ENCODE measurements around the gene DOCK4.

Gene DOCK4

DNA sequence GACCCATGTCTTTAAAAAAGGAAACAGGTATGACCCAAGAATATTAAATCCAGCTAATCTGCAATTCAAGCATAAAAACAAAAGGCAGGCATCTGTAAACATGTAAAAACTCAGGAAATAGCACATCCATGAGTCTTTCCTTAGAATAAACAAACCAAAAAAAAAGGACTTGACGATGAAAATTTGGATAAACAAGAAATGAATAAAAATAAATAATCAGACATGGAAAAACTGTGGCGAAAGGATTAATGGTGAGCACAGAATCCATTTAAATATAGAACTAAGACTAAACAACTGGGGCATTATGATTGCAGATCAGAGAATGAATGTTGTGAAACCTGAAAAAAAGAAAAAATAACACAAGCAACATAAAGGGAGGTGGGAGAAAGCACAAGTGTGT, 170.1 kb downstream of the DOCK4 start:
- no peak for DNase-seq

GRCh38 chr7:112031689-112032088, 174.5 kb downstream of the DOCK4 start:
- no peak for DNase-seq

DNA sequence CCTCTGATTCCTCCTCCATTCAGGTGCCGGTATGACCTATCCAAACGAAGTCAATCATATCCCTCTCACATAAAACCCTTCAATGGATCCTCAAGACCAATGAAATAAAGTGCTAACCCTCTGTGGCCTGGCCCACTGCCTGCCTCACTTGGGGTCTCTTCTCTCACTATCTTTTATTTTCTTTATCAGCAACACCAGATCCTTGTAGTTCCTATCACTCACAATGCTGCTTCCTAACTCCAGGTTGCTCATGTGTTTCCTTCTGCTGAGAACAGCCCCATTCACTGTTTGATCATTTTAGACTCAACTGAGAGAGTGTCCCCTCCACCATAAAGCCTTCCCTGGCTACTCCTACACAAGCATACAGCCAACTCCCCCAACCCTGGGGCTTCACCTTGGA, 180.6 kb downstream of the DOCK4 start:
- DNase-seq, result no peak

DNA sequence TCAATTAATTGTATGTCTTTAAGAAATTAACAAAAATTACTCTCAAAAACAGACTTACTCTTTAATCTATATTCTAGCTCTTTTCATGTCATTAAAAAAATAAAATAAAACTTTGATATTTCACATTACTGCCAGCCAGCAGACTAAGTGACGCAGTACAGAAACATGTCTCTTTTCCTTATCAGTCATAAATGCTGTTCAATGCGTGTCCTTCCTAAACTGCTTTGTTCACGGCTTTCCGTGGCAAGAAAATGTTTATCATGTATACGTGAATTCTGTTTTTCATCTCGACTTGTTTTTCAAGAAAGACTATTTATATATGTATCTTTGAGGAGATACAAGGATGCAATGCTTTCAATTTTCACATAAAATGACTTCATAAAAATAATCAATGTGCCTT, 182.4 kb downstream of the DOCK4 start:
- no peak for DNase-seq

DNA sequence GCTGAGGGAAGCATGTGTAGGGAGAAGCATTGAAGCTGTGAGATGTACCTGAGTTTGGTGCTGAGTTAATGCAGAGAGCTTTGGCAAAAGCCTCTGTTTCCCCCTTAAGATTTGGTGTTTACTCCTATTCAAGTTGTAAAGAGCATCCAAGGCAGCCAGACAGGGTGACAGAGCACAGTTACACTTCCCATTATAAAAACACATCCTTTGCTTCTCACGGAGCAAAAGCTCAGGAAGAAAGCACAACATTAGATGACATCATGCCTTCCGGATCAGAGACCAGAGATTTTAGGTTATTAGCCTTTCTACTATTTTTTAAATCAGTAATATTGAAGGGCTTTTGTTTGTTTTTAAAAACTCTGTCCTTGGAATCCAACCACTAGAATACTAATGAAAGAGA, 182.9 kb downstream of the DOCK4 start:
- no peak for DNase-seq

- no peak for DNase-seq
Observed at GRCh38 chr7:112022128-112022527, 184.1 kb downstream of the DOCK4 start.

GRCh38 chr7:112021379-112022044, 184.7 kb downstream of the DOCK4 start:
- DNase-seq, result no peak

- DNase-seq, result no peak
Observed at GRCh38 chr7:112020800-112021199, 185.4 kb downstream of the DOCK4 start.

- no peak for DNase-seq
Observed at GRCh38 chr7:112019932-112020331, 186.3 kb downstream of the DOCK4 start.

- no peak for DNase-seq
Observed at GRCh38 chr7:112018305-112019030, 187.7 kb downstream of the DOCK4 start.

- no peak for DNase-seq
Observed at GRCh38 chr7:112015146-112015545, 191.1 kb downstream of the DOCK4 start.

DNA sequence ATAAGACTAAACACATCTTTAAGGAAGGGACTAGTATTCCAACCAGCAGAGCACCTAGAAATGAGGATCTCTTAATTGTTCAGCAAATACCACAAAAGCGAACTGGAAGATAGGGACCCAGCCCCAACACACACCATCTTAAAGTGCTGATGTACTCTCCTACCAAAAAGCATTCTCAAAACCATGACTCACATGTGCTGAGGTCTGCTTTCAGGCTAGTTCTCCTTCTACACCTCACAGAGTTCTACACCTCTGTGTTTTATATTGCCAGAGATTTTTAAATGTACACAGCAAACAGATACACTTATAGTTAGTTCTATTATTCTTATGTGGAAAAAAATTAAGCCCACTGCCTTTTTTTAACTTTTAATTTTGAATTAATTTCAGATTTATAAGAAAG, 191.9 kb downstream of the DOCK4 start:
- DNase-seq, result no peak

DNA sequence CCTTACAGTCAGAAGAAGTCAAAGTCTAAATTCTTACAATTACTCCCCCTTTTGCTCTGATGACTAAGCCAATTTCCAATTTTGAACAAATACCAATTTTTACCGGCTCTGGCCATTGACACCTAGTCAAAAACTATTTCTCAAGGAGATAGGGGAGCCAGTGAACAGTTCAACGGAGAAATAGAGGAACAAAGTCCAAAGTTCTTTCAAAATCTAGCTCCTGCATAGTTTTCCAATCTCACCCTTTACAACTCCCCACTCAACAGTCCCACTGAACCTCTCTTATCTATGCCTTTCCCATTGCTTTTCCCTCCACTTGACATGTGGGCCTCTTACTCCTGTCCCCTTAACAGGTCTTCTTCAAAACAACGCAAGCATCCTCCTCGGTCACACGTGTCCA, 192.9 kb downstream of the DOCK4 start:
- no peak for DNase-seq

DNA sequence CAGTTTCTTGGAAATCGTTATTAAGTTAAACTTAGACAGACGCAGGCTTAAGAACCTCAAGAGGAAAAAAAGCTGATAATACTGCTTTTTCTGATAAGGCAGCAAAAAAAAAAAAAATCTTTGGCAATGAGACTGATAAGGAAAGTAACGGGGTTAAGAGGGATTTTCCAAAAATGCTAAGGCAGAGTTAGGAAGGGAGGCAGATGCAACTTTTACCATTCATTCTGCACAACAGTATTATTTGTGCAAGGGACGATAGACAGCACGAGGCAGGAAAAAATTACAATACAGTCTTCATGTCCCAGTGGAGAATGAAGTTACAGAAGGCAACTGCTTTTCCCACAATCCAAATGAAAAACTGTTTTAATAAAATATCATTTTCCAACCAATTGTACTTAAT, 194.0 kb downstream of the DOCK4 start:
- DNase-seq, result no peak

- DNase-seq, result no peak
Observed at GRCh38 chr7:112010994-112011393, 195.2 kb downstream of the DOCK4 start.

DNA sequence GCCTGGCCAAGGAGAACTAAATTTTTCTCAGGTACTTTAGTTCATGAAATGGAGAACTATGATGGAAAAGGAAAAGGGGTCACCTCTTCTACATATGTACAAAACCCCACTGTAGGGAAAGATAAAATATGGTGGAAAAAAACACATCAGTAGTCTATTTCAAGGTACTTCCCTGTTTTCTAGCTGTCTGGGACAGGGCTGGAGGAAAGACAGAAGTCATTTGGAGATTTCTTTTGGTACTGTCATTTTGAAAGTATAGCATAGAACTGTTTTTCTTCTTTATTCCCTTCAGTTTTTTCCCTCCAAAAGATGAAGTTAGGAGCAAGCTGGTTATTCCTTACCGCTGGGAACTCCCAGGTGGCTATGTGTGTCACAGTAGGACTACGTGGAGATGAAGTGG, 196.1 kb downstream of the DOCK4 start:
- DNase-seq, result no peak

DNA sequence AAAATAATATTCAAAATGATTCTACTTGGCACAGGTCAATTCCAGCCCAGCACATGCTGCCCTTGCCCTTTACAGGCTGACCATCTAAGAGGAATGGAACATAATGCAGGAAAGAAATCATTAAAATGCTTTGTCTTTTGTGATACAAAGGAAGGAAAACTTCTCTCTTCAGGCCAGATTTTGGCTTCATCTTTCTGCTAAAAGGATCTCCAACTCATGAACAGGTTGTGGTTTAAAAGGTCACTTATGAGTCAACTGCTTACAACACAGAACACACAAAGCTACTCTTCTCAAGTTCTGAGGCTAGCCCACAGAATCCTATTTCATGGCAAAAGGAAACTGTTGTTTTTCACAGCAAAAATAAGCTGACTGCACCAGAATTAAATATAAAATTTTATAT, 197.1 kb downstream of the DOCK4 start:
- no peak for DNase-seq

GRCh38 chr7:112007185-112007584, 199.0 kb downstream of the DOCK4 start:
- no peak for DNase-seq

GRCh38 chr7:112006071-112006470, 200.1 kb downstream of the DOCK4 start:
- DNase-seq, result no peak

- DNase-seq, result no peak
Observed at GRCh38 chr7:112005205-112005775, 200.9 kb downstream of the DOCK4 start.

DNA sequence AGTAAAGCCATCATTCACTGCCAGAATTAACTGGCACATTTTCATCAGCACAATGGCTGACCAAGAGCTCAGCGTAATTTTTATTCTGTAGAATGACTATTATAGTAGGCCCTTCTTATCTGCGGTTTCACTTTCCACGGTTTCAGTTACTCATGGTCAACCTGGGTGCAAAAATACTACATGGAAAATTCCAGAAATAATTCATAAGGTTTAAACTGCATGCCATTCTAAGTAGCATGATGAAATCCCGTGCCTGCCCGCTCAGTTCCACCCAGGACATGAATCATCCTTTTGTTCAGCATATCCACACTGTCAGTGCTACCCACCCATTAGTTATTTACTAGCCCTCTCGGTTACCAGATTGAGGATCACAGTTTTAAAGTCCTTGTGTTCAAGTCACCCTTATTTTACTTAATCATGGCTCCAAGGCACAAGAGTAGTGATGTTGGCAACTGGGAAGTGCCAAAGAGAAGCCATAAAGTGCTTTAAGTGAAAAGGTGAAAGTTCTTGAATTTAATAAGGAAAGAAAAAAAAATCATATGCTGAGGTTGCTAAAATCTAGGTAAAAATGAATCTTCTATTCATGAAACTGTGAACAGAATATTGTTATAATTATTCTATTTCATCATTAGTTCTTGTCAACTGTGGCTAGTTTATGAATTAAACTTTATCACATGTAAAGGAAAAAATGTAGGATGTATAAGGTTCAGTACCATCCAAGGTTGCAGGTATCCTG, 204.9 kb downstream of the DOCK4 start:
- DNase-seq, result no peak

DNA sequence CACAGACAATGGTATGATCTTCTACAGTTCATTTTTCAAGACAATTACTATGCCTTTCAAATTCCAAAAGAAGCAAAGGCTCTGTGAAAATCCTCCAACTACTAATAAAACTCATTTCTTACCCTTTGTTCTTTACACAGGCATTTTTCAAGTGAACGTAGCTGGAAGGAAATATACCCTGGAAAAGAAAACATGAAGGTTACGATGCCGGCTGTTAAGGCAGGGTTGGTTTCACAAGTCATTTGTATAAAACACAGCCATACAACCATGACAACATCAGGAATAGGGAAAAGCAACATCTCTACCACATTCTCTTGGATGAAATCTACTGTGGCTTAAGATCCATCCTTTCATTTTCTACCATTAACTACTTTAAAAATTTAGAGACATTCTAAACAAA, 207.9 kb downstream of the DOCK4 start:
- DNase-seq, result no peak

DNA sequence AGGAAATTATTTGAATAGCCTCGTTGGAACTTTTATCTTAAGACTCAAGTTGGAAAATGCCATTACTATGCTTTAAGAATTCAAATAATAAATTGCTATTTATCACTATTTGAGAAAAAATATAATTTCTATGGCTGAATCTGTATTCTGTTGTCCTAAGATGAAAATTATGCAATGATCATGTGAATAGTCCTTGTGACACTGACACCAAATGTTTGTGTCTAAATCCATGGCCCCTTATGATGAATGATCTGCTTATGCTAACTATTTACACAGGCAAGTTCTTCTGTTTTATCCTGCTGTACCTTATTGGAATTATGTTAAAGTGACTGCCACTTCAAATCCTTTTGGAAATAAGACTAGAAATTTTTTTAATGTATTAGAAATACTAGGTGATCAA, 208.7 kb downstream of the DOCK4 start:
- no peak for DNase-seq

DNA sequence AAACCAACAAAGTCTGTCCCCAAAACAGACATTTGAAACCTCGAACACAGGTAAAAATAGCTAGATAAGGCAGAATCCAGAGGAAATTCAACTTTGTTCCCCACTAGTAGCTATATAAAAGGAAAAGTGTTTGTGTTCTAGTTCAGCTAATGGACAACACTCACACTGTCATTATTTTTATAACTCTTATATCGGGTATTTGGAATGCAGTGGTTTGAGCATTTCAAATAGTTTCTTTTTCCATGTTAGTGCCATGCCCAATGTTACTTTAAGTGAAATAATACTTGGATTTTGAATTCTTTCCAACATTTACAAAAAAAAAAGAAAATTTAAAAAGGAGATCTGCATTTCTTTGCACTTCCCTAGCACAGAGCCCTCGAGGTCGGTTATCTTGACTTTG, 213.6 kb downstream of the DOCK4 start:
- no peak for DNase-seq

Data from SHP77 (cell line).